GM12892 (cell line): ENCODE measurements around the gene ARL14.
A peak's percentile ranks its signal among the peaks of the same experiment; 100 is the strongest.

Experiments used
- DNase-seq: peaks from one replicate; pipeline ENCODE4 v3.0.0; 2011; ENCODE audit not compliant: insufficient read length
- FAIRE-seq: peaks from 2 replicates; lab custom pipeline; 2011; peaks lifted over from hg19 to GRCh38; lab: Jason Lieb, UNC
- POLR2A ChIP-seq: IDR thresholded peaks from 2 replicates; pipeline ENCODE4 v1.6.1; 2011; ENCODE audit warnings: low read depth, low read length, control low read depth
- POLR2AphosphoS5 ChIP-seq: IDR thresholded peaks from 2 replicates; pipeline ENCODE4 v1.6.1; 2011; ENCODE audit warnings: low read depth, low read length, control low read depth
- TAF1 ChIP-seq: IDR thresholded peaks from 2 replicates; pipeline ENCODE4 v1.6.1; 2011; ENCODE audit warnings: low read depth, mild to moderate bottlenecking, control low read depth, low read length, borderline replicate concordance

The ARL14 gene

GRCh38 chr3:160678292-160678842 lies 1.4 kb downstream of the ARL14 start:
- FAIRE-seq (no peak), DNase-seq (no peak)
- no peak for TF ChIP-seq TAF1
- TF ChIP-seq POLR2AphosphoS5 = no peak
- no peak for TF ChIP-seq POLR2A

GRCh38 chr3:160684368-160684740 lies 7.4 kb downstream of the ARL14 start:
- TF ChIP-seq POLR2A (no peak), TAF1 (no peak), POLR2AphosphoS5 (no peak)
- no peak for DNase-seq
- FAIRE-seq = no peak

GRCh38 chr3:160685144-160685766 lies 8.3 kb downstream of the ARL14 start:
- DNase-seq (no peak), FAIRE-seq (no peak)
- TF ChIP-seq TAF1 = no peak
- TF ChIP-seq POLR2A = no peak
- TF ChIP-seq POLR2AphosphoS5 = no peak

GRCh38 chr3:160686955-160687535 lies 10.1 kb downstream of the ARL14 start:
- TF ChIP-seq POLR2AphosphoS5 = no peak
- TF ChIP-seq POLR2A = no peak
- TF ChIP-seq TAF1 = no peak
- FAIRE-seq = no peak
- no peak for DNase-seq

- TF ChIP-seq POLR2AphosphoS5 (no peak), TAF1 (no peak), POLR2A (no peak)
- FAIRE-seq (no peak), DNase-seq (no peak)
These were observed 14.2 kb downstream of the ARL14 start for GRCh38 chr3:160691151-160691550.

GRCh38 chr3:160691962-160692361 lies 15.0 kb downstream of the ARL14 start:
- FAIRE-seq (no peak), DNase-seq (no peak)
- TF ChIP-seq POLR2AphosphoS5 = no peak
- no peak for TF ChIP-seq POLR2A

- FAIRE-seq (no peak), DNase-seq (no peak)
- no peak for TF ChIP-seq POLR2A
- TF ChIP-seq TAF1 = no peak
- no peak for TF ChIP-seq POLR2AphosphoS5
These were observed 16.2 kb downstream of the ARL14 start for GRCh38 chr3:160693191-160693590.

GRCh38 chr3:160694345-160694744 lies 17.4 kb downstream of the ARL14 start:
- no peak for DNase-seq
- TF ChIP-seq POLR2A = no peak
- no peak for TF ChIP-seq POLR2AphosphoS5
- TF ChIP-seq TAF1 = no peak
- no peak for FAIRE-seq

GRCh38 chr3:160695003-160695402 lies 18.0 kb downstream of the ARL14 start:
- FAIRE-seq (no peak), DNase-seq (no peak)
- TF ChIP-seq POLR2A = no peak
- TF ChIP-seq POLR2AphosphoS5 = no peak
- no peak for TF ChIP-seq TAF1

GRCh38 chr3:160695915-160696327 lies 19.0 kb downstream of the ARL14 start:
- FAIRE-seq (no peak), DNase-seq (no peak)
- TF ChIP-seq POLR2A (no peak), POLR2AphosphoS5 (no peak), TAF1 (no peak)

- TF ChIP-seq TAF1 = no peak
- TF ChIP-seq POLR2AphosphoS5 = no peak
- no peak for TF ChIP-seq POLR2A
- FAIRE-seq (peak; percentile 81), DNase-seq (no peak)
These were observed 20.8 kb downstream of the ARL14 start for GRCh38 chr3:160697637-160698380.

GRCh38 chr3:160698599-160699195 lies 21.7 kb downstream of the ARL14 start:
- FAIRE-seq = no peak
- no peak for DNase-seq
- no peak for TF ChIP-seq TAF1
- no peak for TF ChIP-seq POLR2A
- no peak for TF ChIP-seq POLR2AphosphoS5
